ENCODE results near the gene ECT2. TPM values are rescaled to one million over a fixed set of nuclear protein-coding genes. Genes with fewer than 3 reads are reported as not detected.
"Not testable (repeated sequence)": the region's sequence is repeated elsewhere in the genome, so short reads cannot be mapped to it uniquely, and the experiment has no call there.

The ECT2 gene
- total RNA-seq, 1 donor from 2014 or later = 11.8 TPM

DNA sequence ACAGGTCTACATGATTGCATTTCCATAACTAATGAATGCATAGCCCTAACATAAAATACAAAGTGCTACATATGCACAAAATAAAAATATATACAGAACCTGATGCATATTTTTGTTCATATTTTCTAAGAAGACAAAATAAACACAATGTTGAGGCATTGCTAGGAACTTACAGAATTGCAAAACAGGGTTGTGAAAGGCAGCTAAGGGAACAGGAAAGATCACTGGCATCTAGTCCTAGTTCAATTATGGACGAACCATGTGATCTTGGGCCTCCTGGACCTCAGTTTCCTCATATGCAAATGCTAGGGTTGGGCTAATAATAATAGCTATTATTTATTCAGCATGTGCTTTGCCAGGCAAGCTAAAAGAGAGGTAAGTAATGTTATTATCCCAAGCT is 24.1 kb upstream of the ECT2 start:
- no peak for FAIRE-seq

DNA sequence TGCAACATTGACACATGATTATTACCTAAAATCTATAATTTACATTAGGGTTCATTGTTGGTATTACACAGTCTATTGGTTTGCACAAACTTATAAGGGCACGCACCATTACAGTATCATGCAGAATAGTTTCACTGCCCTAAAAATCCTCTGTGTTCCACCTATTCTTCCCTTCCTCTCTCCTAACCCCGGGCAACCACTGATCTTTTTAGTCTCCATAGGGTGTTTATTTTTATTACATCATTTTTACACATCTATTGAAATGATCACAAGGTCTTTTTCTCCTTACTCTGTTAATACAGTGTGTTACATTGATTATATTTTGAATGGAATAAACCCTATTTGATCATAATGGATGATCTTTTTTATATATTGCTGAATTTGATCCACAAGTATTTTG is 15.5 kb upstream of the ECT2 start:
- FAIRE-seq = no peak

More for the DNA sequence above, 24.1 kb upstream of the ECT2 start:
- no peak for DNase-seq (ENCODE audit: low spot score in 2 of 2)

DNA sequence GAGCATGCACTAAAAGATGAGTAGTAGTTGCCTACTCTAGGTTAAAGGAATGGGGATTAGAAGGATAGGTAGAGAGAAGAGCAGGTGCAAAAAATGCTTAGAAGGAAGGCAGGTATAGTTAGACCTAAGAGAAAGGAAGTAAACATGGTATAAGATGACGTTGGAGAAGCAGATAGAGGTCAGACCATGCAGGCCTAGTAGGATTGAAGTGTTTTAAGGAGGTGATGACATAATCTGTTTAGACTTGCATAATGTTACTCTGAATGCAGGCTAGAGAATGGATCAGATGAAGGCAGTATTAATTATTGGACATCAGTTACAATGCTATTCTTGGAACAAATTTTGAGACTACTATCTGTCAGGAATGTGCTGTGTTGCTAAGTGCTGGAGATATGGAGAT is 11.1 kb upstream of the ECT2 start:
- DNase-seq (ENCODE audit: low spot score in 2 of 2) (no peak), FAIRE-seq (no peak)

More for the DNA sequence above, 15.5 kb upstream of the ECT2 start:
- no peak for DNase-seq (ENCODE audit: low spot score in 2 of 2)

- DNase-seq (ENCODE audit: low spot score in 2 of 2) (no peak), FAIRE-seq (no peak)
Measured at GRCh38 chr3:172746475-172746874, 4.1 kb upstream of the ECT2 start.

DNA sequence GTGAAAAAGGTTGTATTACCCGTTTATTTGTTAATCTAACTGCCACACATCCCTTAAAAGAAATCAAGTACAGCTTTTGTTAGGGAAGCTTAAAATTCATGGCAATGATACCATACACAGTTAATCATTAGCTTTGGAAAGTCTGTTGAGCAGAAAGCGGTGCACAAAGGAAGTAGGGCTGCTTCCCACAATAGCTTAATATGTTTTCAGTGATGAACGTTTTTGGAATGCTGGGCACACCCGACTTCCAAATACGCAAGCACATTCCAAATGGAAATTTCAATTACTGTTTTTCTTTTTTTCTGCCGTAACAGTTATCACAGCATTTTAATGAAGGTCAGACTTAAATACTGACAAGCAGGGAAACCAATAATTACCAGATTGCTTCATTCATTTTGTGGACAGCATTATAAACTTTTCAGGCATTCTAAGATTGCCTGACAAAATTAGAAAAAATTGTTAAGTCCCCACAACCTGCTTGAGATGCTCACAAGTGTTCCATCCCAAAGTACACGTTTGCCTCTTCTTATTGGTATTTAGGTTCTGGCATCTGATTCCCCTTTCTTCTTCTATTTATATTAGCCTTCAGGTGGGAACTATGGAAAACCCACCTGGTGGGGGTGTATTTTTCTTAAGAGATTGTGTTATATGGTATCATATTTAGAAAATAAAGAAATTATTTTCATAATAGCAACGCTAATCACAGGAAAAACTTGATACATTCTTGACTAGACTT is 1.1 kb upstream of the ECT2 start:
- DNase-seq (ENCODE audit: low spot score in 2 of 2) = peak in 1 of 2 donors; percentile 18
- FAIRE-seq = no peak

- no peak for DNase-seq (ENCODE audit: low spot score in 2 of 2)
- FAIRE-seq = no peak
Measured at GRCh38 chr3:172750069-172750367, 508 bp upstream of the ECT2 start.

DNA sequence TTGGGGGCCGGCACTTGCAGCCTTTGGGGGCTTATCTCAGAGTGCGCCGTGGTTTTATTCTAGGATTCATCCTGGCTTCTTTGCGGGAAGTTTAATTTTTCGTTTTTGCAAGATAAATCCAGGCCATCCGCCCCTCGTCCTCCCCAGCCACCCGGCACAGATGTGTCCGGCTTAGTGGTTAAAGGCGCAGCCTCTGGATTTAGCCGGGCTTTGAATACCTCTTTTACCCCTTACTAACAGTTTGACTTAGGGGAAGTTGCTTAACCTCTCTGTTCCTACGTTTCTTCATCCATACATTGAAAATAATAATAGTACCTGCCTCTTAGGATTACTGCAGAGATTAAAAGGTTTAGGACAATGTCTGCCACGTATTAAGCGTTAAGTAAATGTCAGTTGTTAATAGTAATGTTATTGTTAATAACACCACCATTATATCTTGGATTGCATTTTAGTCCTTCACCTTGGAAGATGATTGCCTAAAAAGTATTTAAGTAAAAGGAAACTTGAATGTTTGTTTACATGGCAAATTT is 714 bp downstream of the ECT2 start:
- DNase-seq (ENCODE audit: low spot score in 2 of 2) = no peak
- no peak for FAIRE-seq

DNA sequence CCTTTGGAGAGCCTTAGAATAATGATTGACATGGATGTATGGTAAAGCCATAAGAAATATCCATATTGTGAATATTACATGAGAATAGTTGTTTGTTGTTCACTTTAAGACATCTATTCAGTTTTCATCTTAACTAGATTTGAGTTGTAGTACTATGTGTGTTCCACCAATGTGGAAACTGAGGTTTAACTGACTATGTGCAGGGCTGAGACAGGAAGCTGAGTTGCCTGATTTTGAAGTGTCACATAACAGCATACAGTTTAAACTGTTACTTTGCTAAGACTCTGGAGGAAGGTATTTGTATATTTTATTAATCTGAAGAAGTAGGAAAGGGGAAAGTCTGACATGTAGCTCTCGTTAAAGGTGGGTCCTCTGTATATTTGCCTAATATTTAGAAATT is 2.1 kb downstream of the ECT2 start:
- FAIRE-seq = no peak
- no peak for DNase-seq (ENCODE audit: low spot score in 2 of 2)

DNA sequence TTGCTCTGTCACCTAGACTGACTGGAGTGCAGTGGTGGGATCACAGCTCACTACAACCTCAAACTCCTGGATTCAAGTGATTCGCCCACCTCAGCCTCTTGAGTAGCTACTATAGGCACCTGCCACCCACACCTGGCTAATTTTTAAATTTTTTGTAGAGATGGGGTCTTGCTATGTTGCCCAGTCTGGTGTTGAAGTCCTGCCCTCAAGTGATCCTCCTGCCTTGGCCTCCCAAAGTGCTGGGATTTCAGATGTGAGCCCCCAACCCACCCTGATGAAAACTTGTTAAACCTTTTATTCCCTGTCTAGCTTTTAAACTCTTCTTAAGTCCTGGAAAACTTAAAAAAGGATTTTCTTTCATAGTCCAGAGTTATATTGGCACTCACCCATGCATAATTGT is 2.6 kb downstream of the ECT2 start:
- DNase-seq (ENCODE audit: low spot score in 2 of 2) (no peak), FAIRE-seq (no peak)

DNA sequence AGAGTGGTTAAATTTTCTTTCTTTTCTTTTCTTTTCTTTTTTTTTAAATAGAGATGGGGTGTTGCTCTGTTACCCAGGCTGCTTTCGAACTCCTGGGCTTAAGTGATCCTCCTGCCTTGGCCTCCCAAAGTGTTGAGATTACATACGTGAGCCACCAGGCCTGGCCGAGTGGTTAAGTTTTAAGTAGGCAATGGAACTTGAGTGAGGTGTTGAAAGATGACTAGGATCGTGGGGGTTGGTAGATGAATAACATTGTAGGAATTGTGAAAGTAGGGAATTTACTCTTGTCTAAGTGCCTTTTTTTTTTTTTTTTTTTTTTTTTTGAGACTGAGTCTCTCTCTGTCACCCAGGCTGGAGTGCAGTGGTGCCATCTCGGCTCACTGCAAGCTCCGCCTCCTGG is 9.9 kb downstream of the ECT2 start:
- FAIRE-seq; DNase-seq (ENCODE audit: low spot score in 2 of 2): not testable (repeated sequence)

DNA sequence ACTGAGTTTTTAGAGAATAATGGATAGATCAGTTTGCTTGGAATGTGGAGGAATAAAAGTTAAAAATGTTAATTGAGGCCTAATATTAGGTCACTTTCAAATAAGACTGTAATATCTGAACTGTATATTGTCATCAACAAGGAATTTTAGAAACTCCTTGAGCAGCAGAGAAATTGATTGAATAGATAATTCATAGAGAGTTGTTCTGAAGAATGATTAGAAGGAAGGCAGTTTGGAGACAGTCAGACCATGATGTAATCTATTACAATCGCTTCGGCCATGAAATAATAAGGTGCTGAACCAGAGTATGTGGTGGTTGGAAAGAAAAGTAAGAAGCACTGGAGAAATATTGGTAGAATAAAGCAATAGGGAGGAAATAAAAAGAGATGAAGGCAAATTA is 15.7 kb downstream of the ECT2 start:
- FAIRE-seq (no peak), DNase-seq (ENCODE audit: low spot score in 2 of 2) (no peak)

GRCh38 chr3:172766718-172767405 is 16.3 kb downstream of the ECT2 start:
- FAIRE-seq = no peak

GRCh38 chr3:172770382-172770781 is 19.9 kb downstream of the ECT2 start:
- no peak for FAIRE-seq
- no peak for DNase-seq (ENCODE audit: low spot score in 2 of 2)

More at GRCh38 chr3:172766718-172767405, 16.3 kb downstream of the ECT2 start:
- no peak for DNase-seq (ENCODE audit: low spot score in 2 of 2)

DNA sequence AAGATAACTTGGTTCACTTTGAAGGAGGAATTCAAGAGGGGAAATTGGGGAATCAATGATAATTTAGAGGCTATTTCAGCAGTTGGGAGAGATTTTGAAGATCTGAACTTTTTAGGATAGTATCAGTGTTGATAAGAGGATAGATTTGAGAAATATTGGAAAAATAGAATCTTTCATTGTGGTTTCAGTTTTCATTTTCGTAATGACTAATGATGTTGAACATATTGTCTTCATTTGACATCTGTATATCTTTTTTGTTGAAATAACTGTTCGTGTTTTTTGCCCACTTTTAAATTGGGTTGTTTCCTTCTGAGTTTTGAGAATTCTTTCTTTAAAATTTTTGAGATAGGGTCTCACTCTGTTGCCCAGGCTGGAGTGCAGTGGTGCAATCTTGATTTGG is 21.1 kb downstream of the ECT2 start:
- no peak for FAIRE-seq

GRCh38 chr3:172776049-172776717 is 25.7 kb downstream of the ECT2 start:
- DNase-seq (ENCODE audit: low spot score in 2 of 2) = no peak
- no peak for FAIRE-seq

More for the DNA sequence above, 21.1 kb downstream of the ECT2 start:
- DNase-seq (ENCODE audit: low spot score in 2 of 2) = no peak

GRCh38 chr3:172777901-172778300 is 27.4 kb downstream of the ECT2 start:
- FAIRE-seq (no peak), DNase-seq (ENCODE audit: low spot score in 2 of 2) (no peak)

- no peak for FAIRE-seq
- no peak for DNase-seq (ENCODE audit: low spot score in 2 of 2)
Measured at GRCh38 chr3:172782235-172782634, 31.7 kb downstream of the ECT2 start.

GRCh38 chr3:172786036-172786435 is 35.5 kb downstream of the ECT2 start:
- FAIRE-seq (no peak), DNase-seq (ENCODE audit: low spot score in 2 of 2) (no peak)

- FAIRE-seq (no peak), DNase-seq (ENCODE audit: low spot score in 2 of 2) (no peak)
Measured at GRCh38 chr3:172787019-172787418, 36.5 kb downstream of the ECT2 start.

GRCh38 chr3:172787746-172788145 is 37.2 kb downstream of the ECT2 start:
- FAIRE-seq (no peak), DNase-seq (ENCODE audit: low spot score in 2 of 2) (no peak)

GRCh38 chr3:172799246-172799645 is 48.7 kb downstream of the ECT2 start:
- DNase-seq (ENCODE audit: low spot score in 2 of 2) = no peak
- no peak for FAIRE-seq

Measured in frontal cortex (tissue), 4 donors.